HT-29 (cell line): ENCODE measurements around the gene PRSS27. TPM values are rescaled to one million over a fixed set of nuclear protein-coding genes. Genes with fewer than 3 reads are reported as not detected.

Experiments used
- DNase-seq: peaks from one replicate; pipeline ENCODE4 v3.0.0-alpha.2; 2015; ENCODE audit warnings: low spot score
- total RNA-seq: library from RNA; depleted of rRNA; stranded (reverse); fragments of >200 nt; shearing (Covaris generic); gene quantifications from 2 replicates; pipeline ENCODE4 v1.2.3, GENCODE V29; 2014

PRSS27 gene
- total RNA-seq, 1 experiment from 2014 or later, result 2.6 TPM

GRCh38 chr16:2751577-2752034 lies 31.6 kb upstream of the PRSS27 start:
- no peak for DNase-seq

GRCh38 chr16:2749936-2750335 lies 29.9 kb upstream of the PRSS27 start:
- no peak for DNase-seq

- no peak for DNase-seq
These were observed 29.5 kb upstream of the PRSS27 start for GRCh38 chr16:2749476-2749875.

GRCh38 chr16:2748757-2749455 lies 28.9 kb upstream of the PRSS27 start:
- no peak for DNase-seq

- DNase-seq, result no peak
These were observed 25.9 kb upstream of the PRSS27 start for GRCh38 chr16:2745961-2746360.

GRCh38 chr16:2745116-2745890 lies 25.3 kb upstream of the PRSS27 start:
- DNase-seq, result no peak

GRCh38 chr16:2744711-2745110 lies 24.7 kb upstream of the PRSS27 start:
- DNase-seq, result no peak

- no peak for DNase-seq
These were observed 23.2 kb upstream of the PRSS27 start for GRCh38 chr16:2743007-2743810.

- DNase-seq, result no peak
These were observed 22.4 kb upstream of the PRSS27 start for GRCh38 chr16:2742323-2743006.

- no peak for DNase-seq
These were observed 21.1 kb upstream of the PRSS27 start for GRCh38 chr16:2741168-2741567.

- DNase-seq, result no peak
These were observed 20.5 kb upstream of the PRSS27 start for GRCh38 chr16:2740476-2740875.

GRCh38 chr16:2739625-2740430 lies 19.8 kb upstream of the PRSS27 start:
- no peak for DNase-seq

- no peak for DNase-seq
These were observed 18.6 kb upstream of the PRSS27 start for GRCh38 chr16:2738615-2739014.

- DNase-seq, result no peak
These were observed 17.9 kb upstream of the PRSS27 start for GRCh38 chr16:2737895-2738418.

GRCh38 chr16:2737238-2737605 lies 17.2 kb upstream of the PRSS27 start:
- no peak for DNase-seq

GRCh38 chr16:2736476-2737237 lies 16.6 kb upstream of the PRSS27 start:
- no peak for DNase-seq

- no peak for DNase-seq
These were observed 15.0 kb upstream of the PRSS27 start for GRCh38 chr16:2734844-2735515.

GRCh38 chr16:2728034-2728433 lies 8.0 kb upstream of the PRSS27 start:
- DNase-seq, result no peak

GRCh38 chr16:2726923-2727322 lies 6.9 kb upstream of the PRSS27 start:
- no peak for DNase-seq
